K562 (cell line): ENCODE results near the gene FAM111B. TPM values are rescaled to one million over a fixed set of nuclear protein-coding genes. Genes with fewer than 3 reads are reported as not detected.
A peak's percentile ranks its signal among the peaks of the same experiment; 100 is the strongest.

Experiments
- ATF4 ChIP-seq: fragments of 450-650 bp; formaldehyde crosslinking; IDR thresholded peaks from 2 replicates; pipeline ENCODE4 v1.4.0; 2022; ENCODE audit warnings: mild to moderate bottlenecking, moderate library complexity
- CTCFL ChIP-seq: IDR thresholded peaks from 2 replicates; pipeline ENCODE4 v1.6.1; 2011; ENCODE audit warnings: borderline replicate concordance, low read depth, mild to moderate bottlenecking, moderate library complexity, low read length; ENCODE audit not compliant: insufficient read depth, poor library complexity, severe bottlenecking
- FOS ChIP-seq: IDR thresholded peaks from 3 replicates; pipeline ENCODE4 v1.6.1; 2011; ENCODE audit not compliant: insufficient read length; ENCODE audit errors: extremely low read depth
- GABPA ChIP-seq: fragments of 200-800 bp; sonication (Bioruptor generic); conservative IDR thresholded peaks from 2 replicates; pipeline ENCODE4 v1.6.1; 2016; ENCODE audit warnings: low read depth, missing genetic modification characterization, missing compliant biosample characterization
- HDAC3 ChIP-seq: fragments of 450-650 bp; IDR thresholded peaks from 2 replicates; pipeline ENCODE4 v1.6.1; 2018; ENCODE audit warnings: borderline replicate concordance, mild to moderate bottlenecking, moderate library complexity; ENCODE audit not compliant: partially characterized antibody
- IRF2 ChIP-seq: sonication (generic); formaldehyde crosslinking; IDR thresholded peaks from 2 replicates; pipeline ENCODE4 v1.8.1; 2022; ENCODE audit warnings: mild to moderate bottlenecking, missing genetic modification reagents
- KDM2B ChIP-seq: fragments of 250-450 bp; sonication (Bioruptor Pico); IDR thresholded peaks from 2 replicates; pipeline ENCODE4 v1.8.0; 2021; ENCODE audit warnings: mild to moderate bottlenecking, moderate library complexity
- KLF13 ChIP-seq: fragments of 450-650 bp; IDR thresholded peaks from 2 replicates; pipeline ENCODE4 v1.6.1; 2016; ENCODE audit warnings: missing genetic modification characterization, low read depth, mild to moderate bottlenecking, missing compliant biosample characterization, moderate library complexity, borderline replicate concordance
- LARP7 ChIP-seq: fragments of 450-650 bp; IDR thresholded peaks from 2 replicates; pipeline ENCODE4 v1.6.1; 2016
- MLLT1 ChIP-seq, 2 experiments: fragments of 450-650 bp; IDR thresholded peaks; 2 replicates each; pipeline ENCODE4 v1.6.1; 2016
- NCOA2 ChIP-seq, 2 experiments: fragments of 450-650 bp; IDR thresholded peaks; 2 replicates each; pipeline ENCODE4 v1.6.1; 2018; ENCODE audit warnings: mild to moderate bottlenecking in 2 of 2, moderate library complexity in 1 of 2; ENCODE audit not compliant: partially characterized antibody in 2 of 2
- NUFIP1 ChIP-seq: fragments of 450-650 bp; IDR thresholded peaks from 2 replicates; pipeline ENCODE4 v1.6.1; 2018; ENCODE audit not compliant: partially characterized antibody
- PATZ1 ChIP-seq: fragments of 250-450 bp; sonication (Bioruptor Pico); IDR thresholded peaks from 2 replicates; pipeline ENCODE4 v1.5.0; 2020; ENCODE audit warnings: mild to moderate bottlenecking, borderline replicate concordance
- POU5F1 ChIP-seq: fragments of 150-350 bp; IDR thresholded peaks from 2 replicates; pipeline ENCODE4 v1.6.1; 2014; ENCODE audit warnings: borderline replicate concordance, low read length, low read depth, mild to moderate bottlenecking; ENCODE audit not compliant: partially characterized antibody
- TAF1 ChIP-seq: IDR thresholded peaks from 2 replicates; pipeline ENCODE4 v1.6.1; 2011; ENCODE audit warnings: mild to moderate bottlenecking, low read length, moderate library complexity; ENCODE audit not compliant: insufficient read depth, control insufficient read depth, severe bottlenecking; ENCODE audit errors: extremely low read depth
- TFAP4 ChIP-seq: sonication (generic); formaldehyde crosslinking; IDR thresholded peaks from 2 replicates; pipeline ENCODE4 v1.8.0; 2022; ENCODE audit warnings: missing genetic modification reagents, mild to moderate bottlenecking, moderate library complexity, borderline replicate concordance
- THRAP3 ChIP-seq: fragments of 450-650 bp; IDR thresholded peaks from 2 replicates; pipeline ENCODE4 v1.6.1; 2016; ENCODE audit warnings: mild to moderate bottlenecking, inconsistent platforms, borderline replicate concordance
- ZFPM2 ChIP-seq: fragments of 250-450 bp; sonication (Bioruptor Pico); IDR thresholded peaks from 2 replicates; pipeline ENCODE4 v1.5.1; 2022; ENCODE audit warnings: mild to moderate bottlenecking
- ZNF184 ChIP-seq: sonication (generic); formaldehyde crosslinking; IDR thresholded peaks from 2 replicates; pipeline ENCODE4 v1.5.0; 2020; ENCODE audit warnings: missing genetic modification reagents
- polyA plus RNA-seq, 8 experiments: library from polyadenylated mRNA; depleted of rRNA in 4 of 8; stranded (reverse) in 5 of 8; unstranded in 3 of 8; fragments of >200 nt; fragmentation: Nextera tagmentation in 2 of 8; fragmentation: Illumina TruSeq in 1 of 8; extraction: Ambion mirVana in 2 of 8; extraction: Trizol in 1 of 8; gene quantifications; 2 replicates each; pipeline versions ENCODE4 v1.2.1 to v1.2.3, GENCODE V29; 2011 to 2014; ENCODE audit warnings: inconsistent platforms in 1 of 8, missing spikeins in 1 of 8
- total RNA-seq, 7 experiments: library from RNA; depleted of rRNA in 6 of 7; stranded (reverse); fragments of >200 nt in 6 of 7; fragmentation: Illumina TruSeq in 2 of 7; extraction: Trizol in 2 of 7; gene quantifications; 2 replicates each; pipeline versions ENCODE4 v1.2.1 to v1.2.3, GENCODE V29; 2011 to 2021; ENCODE audit warnings: low replicate concordance in 1 of 7

Gene FAM111B
- total and polyA plus RNA-seq, 9 of the 15 experiments (the other 6 are each of a cell fraction or from before 2014, with no cell fraction given) = 0.01 to 0.33 (median 0.06) TPM; not detected in 5

GRCh38 chr11:59144579-59145345, 37.7 kb downstream of the FAM111B start (continued):
- TF ChIP-seq KDM2B (peak; percentile 90; the same call in 1 of the 2 replicates), NUFIP1 (no peak), ATF4 (CRISPR knock-in tag) (no peak), TAF1 (no peak), POU5F1 (no peak), NCOA2 (IDR thresholded peaks at IDR 0.05; ENCODE audit: partially characterized antibody in 2 of 2) (no peak), GABPA (tag) (peak; percentile 80), IRF2 (peak; percentile 94), HDAC3 (no peak), LARP7 (peak; percentile 82), ZFPM2 (no peak), CTCFL (peak; percentile 8), ZNF184 (no peak), THRAP3 (no peak), PATZ1 (CRISPR knock-in tag) (no peak), FOS (no peak), MLLT1 (IDR thresholded peaks at IDR 0.05) (peak in 1 of 2 experiments; percentile 48; a peak in 1 of 4 replicates), TFAP4 (CRISPR knock-in tag) (peak; percentile 98), KLF13 (tag) (peak; percentile 59; the same call in 1 of the 2 replicates)
